CD14-positive monocyte (primary cell): Measurements from ENCODE around the gene GPHA2. TPM values are rescaled to one million over a fixed set of nuclear protein-coding genes. Genes with fewer than 3 reads are reported as not detected.

Experiments
- DNase-seq, 3 donors: peaks; one replicate each; pipeline ENCODE4 v3.0.0-alpha.2; 2011 to 2022
- H2AFZ ChIP-seq: 2 replicates; pipeline ENCODE4 v1.6.0; 2012; ENCODE audit warnings: mild to moderate bottlenecking, low read depth, low read length, inconsistent platforms; ENCODE audit not compliant: insufficient read depth, poor library complexity, severe bottlenecking
- H3K27ac ChIP-seq, 2 donors: 1 replicate in 1 of 2; 2 replicates in 1 of 2; pipeline ENCODE4 v1.5.1; 2012 to 2013; ENCODE audit warnings: low read length in 2 of 2, control low read depth in 1 of 2, inconsistent platforms in 1 of 2, low read depth in 1 of 2, mild to moderate bottlenecking in 1 of 2
- H3K27me3 ChIP-seq, 2 donors: one replicate each; pipeline versions ENCODE4 v1.6.0 to v1.6.1; 2011 to 2013; ENCODE audit warnings: low read length in 2 of 2; ENCODE audit not compliant: control insufficient read depth in 2 of 2, insufficient read depth in 2 of 2
- H3K36me3 ChIP-seq, 2 donors: replicated peaks in 1 of 2; 1 replicate in 1 of 2; 2 replicates in 1 of 2; pipeline versions ENCODE4 v1.5.1 to v1.6.1; 2012 to 2013; ENCODE audit warnings: low read length in 2 of 2, control low read depth in 1 of 2, inconsistent platforms in 1 of 2, mild to moderate bottlenecking in 1 of 2; ENCODE audit not compliant: insufficient read depth in 2 of 2, control insufficient read depth in 1 of 2
- H3K4me1 ChIP-seq, 2 donors: 1 replicate in 1 of 2; 2 replicates in 1 of 2; pipeline versions ENCODE4 v1.5.1 to v1.6.1; 2012 to 2013; ENCODE audit warnings: low read length in 2 of 2, control low read depth in 1 of 2, inconsistent platforms in 1 of 2, mild to moderate bottlenecking in 1 of 2, moderate library complexity in 1 of 2; ENCODE audit not compliant: insufficient read depth in 2 of 2, control insufficient read depth in 1 of 2
- H3K4me2 ChIP-seq: replicated peaks from 2 replicates; pipeline ENCODE3; 2012; ENCODE audit warnings: low read length, moderate library complexity, mild to moderate bottlenecking; ENCODE audit not compliant: poor library complexity, severe bottlenecking; ENCODE audit errors: extremely low read depth
- H3K4me3 ChIP-seq, 3 experiments: fragments of 200-600 bp in 1 of 3; sonication (generic) in 1 of 3; replicated peaks in 1 of 3; 1 replicate in 2 of 3; 2 replicates in 1 of 3; pipeline ENCODE4 v1.5.1; 2011 to 2013; ENCODE audit warnings: low read length in 3 of 3, mild to moderate bottlenecking in 3 of 3, control low read depth in 2 of 3, low read depth in 2 of 3, inconsistent platforms in 1 of 3, moderate library complexity in 1 of 3
- H3K79me2 ChIP-seq: 2 replicates; pipeline ENCODE4 v1.6.0; 2012; ENCODE audit warnings: mild to moderate bottlenecking, control low read depth, inconsistent platforms, low read length, moderate library complexity; ENCODE audit not compliant: insufficient read depth
- H3K9ac ChIP-seq: 2 replicates; pipeline ENCODE4 v1.6.0; 2017; ENCODE audit warnings: low read length, mild to moderate bottlenecking; ENCODE audit not compliant: insufficient read depth, poor library complexity, severe bottlenecking
- H3K9me3 ChIP-seq, 2 donors: replicated peaks in 1 of 2; 1 replicate in 1 of 2; 2 replicates in 1 of 2; pipeline versions ENCODE4 v1.5.1 to v1.6.1; 2012 to 2013; ENCODE audit warnings: low read length in 2 of 2, control low read depth in 1 of 2; ENCODE audit not compliant: control insufficient read depth in 1 of 2, insufficient read depth in 1 of 2
- H4K20me1 ChIP-seq: 2 replicates; pipeline ENCODE4 v1.6.0; 2012; ENCODE audit warnings: mild to moderate bottlenecking, low read length, control low read depth, moderate library complexity; ENCODE audit not compliant: insufficient read depth
- H3K27ac Mint-ChIP-seq, 7 donors: one replicate each; pipeline ENCODE4 v1.8.0; 2020; ENCODE audit warnings: mild to moderate bottlenecking in 7 of 7, mixed read lengths in 7 of 7, moderate library complexity in 6 of 7, inconsistent platforms in 2 of 7
- H3K27me3 Mint-ChIP-seq, 3 donors: one replicate each; pipeline ENCODE4 v1.8.0; 2021 to 2022; ENCODE audit warnings: low read depth in 3 of 3, mild to moderate bottlenecking in 3 of 3, mixed read lengths in 3 of 3, moderate library complexity in 3 of 3, inconsistent platforms in 1 of 3
- H3K36me3 Mint-ChIP-seq, 2 donors: one replicate each; pipeline ENCODE4 v1.8.0; 2020; ENCODE audit warnings: mixed read lengths in 2 of 2, inconsistent platforms in 1 of 2, mild to moderate bottlenecking in 1 of 2
- H3K4me1 Mint-ChIP-seq: one replicate; pipeline ENCODE4 v1.8.0; 2020; ENCODE audit warnings: mild to moderate bottlenecking, mixed read lengths
- H3K4me3 Mint-ChIP-seq, 2 donors: one replicate each; pipeline ENCODE4 v1.8.0; 2020; ENCODE audit warnings: mild to moderate bottlenecking in 2 of 2, mixed read lengths in 2 of 2, moderate library complexity in 1 of 2
- H3K9me3 Mint-ChIP-seq, 7 donors: one replicate each; pipeline ENCODE4 v1.8.0; 2020 to 2022; ENCODE audit warnings: mixed read lengths in 7 of 7, mild to moderate bottlenecking in 6 of 7, moderate library complexity in 6 of 7, inconsistent platforms in 2 of 7
- CTCF ChIP-seq: fragments of 200-600 bp; IDR thresholded peaks from one replicate; pipeline ENCODE4 v1.8.0; 2022; ENCODE audit warnings: antibody characterized with exemption, mild to moderate bottlenecking
- WGBS: methylation state at CpG from one replicate; pipeline ENCODE4 v1.1.5; 2013; ENCODE audit warnings: missing lambda C conversion rate; ENCODE audit not compliant: insufficient coverage; 5-methylcytosine and 5-hydroxymethylcytosine counted together
- intact Hi-C, 2 donors: fragments of 100-400 bp; cut with micrococcal nuclease; formaldehyde crosslinking; loops; one replicate each; pipeline versions ENCODE4 v1.15.0 to v1.15.1; 2023
- polyA plus RNA-seq, 3 donors: library from polyadenylated mRNA; depleted of rRNA in 1 of 3; unstranded in 2 of 3; stranded (reverse) in 1 of 3; fragments of 300-500 nt in 2 of 3; fragments of >200 nt in 1 of 3; fragmentation: Illumina TruSeq in 2 of 3; gene quantifications; 1 replicate in 2 of 3; 2 replicates in 1 of 3; pipeline ENCODE4 v1.2.3, GENCODE V29; 2012 to 2021

GPHA2 gene
- polyA plus RNA-seq, 3 donors = not detected

GRCh38 chr11:64918017-64918416, 17.7 kb downstream of the GPHA2 start:
- H3K9ac ChIP-seq = no peak overlapping the region
- intact Hi-C loops = loop anchor here (5.0 kb wide), 2 partner anchors 109 to 204 kb away; partner anchors contain the start of genes SNX15 (in 2 of the 2), FAU (in 1 of the 2) and MRPL49 (in 1 of the 2)
- no peak for TF ChIP-seq CTCF
- Mint-ChIP-seq H3K27me3 (peaks cover 0 to 2% (median 0%) of the 10 kb centered on the region in 3 donors), H3K27ac (peak overlapping the region in 5 of 7 donors; percentile 20 to 84 (median 59)), H3K4me3 (peak overlapping the region; percentile 97 to 99), H3K4me1 (peaks cover 27% of the 10 kb centered on the region), H3K9me3 (peaks cover 0 to 3% (median 0%) of the 10 kb centered on the region in 7 donors), H3K36me3 (peaks cover 11 to 13% of the 10 kb centered on the region in 2 donors)
- H4K20me1 ChIP-seq = peaks cover 28% of the 10 kb centered on the region
- peak overlapping the region; percentile 93 for H3K4me2 ChIP-seq
- peaks cover 16% of the 10 kb centered on the region for H3K79me2 ChIP-seq
- DNase-seq = no peak
- H3K27me3 ChIP-seq = no peaks in the 10 kb centered on the region
- peaks cover 14 to 17% of the 10 kb centered on the region in 2 donors for H3K36me3 ChIP-seq
- peak overlapping the region in 1 of 3 experiments; percentile 84 for H3K4me3 ChIP-seq
- peaks cover 24 to 26% of the 10 kb centered on the region in 2 donors for H3K4me1 ChIP-seq
- peak overlapping the region; percentile 61 for H2AFZ ChIP-seq
- no peak overlapping the region for H3K27ac ChIP-seq
- WGBS = 31% methylated on average over 3 of the region's 4 CpGs
- H3K9me3 ChIP-seq = no peaks in the 10 kb centered on the region

- H2AFZ ChIP-seq = peak overlapping the region; percentile 61
- H3K36me3 ChIP-seq = peaks cover 17 to 21% of the 10 kb centered on the region in 2 donors
- no peaks in the 10 kb centered on the region for H3K9me3 ChIP-seq
- 0% methylated on average over 1 of the region's 6 CpGs for WGBS
- H3K4me2 ChIP-seq = peak overlapping the region; percentile 93
- peaks cover 27% of the 10 kb centered on the region for H3K4me1 Mint-ChIP-seq
- intact Hi-C loops = loop anchor here (5.0 kb wide), 2 partner anchors 110 to 205 kb away; partner anchors contain the start of genes SNX15 (in 2 of the 2), FAU (in 1 of the 2) and MRPL49 (in 1 of the 2)
- TF ChIP-seq CTCF = no peak
- H3K4me3 Mint-ChIP-seq = peak overlapping the region; percentile 97 to 99
- DNase-seq = no peak
- H3K4me1 ChIP-seq = peaks cover 24 to 26% of the 10 kb centered on the region in 2 donors
- peaks cover 0 to 2% (median 0%) of the 10 kb centered on the region in 3 donors for H3K27me3 Mint-ChIP-seq
- H3K27ac ChIP-seq = no peak overlapping the region
- H3K9me3 Mint-ChIP-seq = peaks cover 0 to 3% (median 0%) of the 10 kb centered on the region in 7 donors
- H4K20me1 ChIP-seq = peaks cover 28% of the 10 kb centered on the region
- H3K27ac Mint-ChIP-seq = peak overlapping the region in 5 of 7 donors; percentile 24 to 98 (median 81)
- no peaks in the 10 kb centered on the region for H3K27me3 ChIP-seq
- peak overlapping the region; percentile 11 for H3K9ac ChIP-seq
- peaks cover 16% of the 10 kb centered on the region for H3K79me2 ChIP-seq
- H3K4me3 ChIP-seq = peak overlapping the region in 1 of 3 experiments; percentile 84
- H3K36me3 Mint-ChIP-seq = peaks cover 15 to 17% of the 10 kb centered on the region in 2 donors
These were observed 18.1 kb downstream of the GPHA2 start for GRCh38 chr11:64917663-64917995.
